Stomach (tissue), 4 donors: ENCODE results near the gene TAOK1.

Source experiments
- EP300 ChIP-seq: sonication (generic); formaldehyde crosslinking; IDR thresholded peaks from one replicate; pipeline ENCODE4 v1.6.1; 2017; ENCODE audit warnings: antibody characterized with exemption
- POLR2A ChIP-seq, 4 donors: fragments of 450-650 bp; IDR thresholded peaks; one replicate each; pipeline ENCODE4 v1.6.1; 2016; ENCODE audit warnings: antibody characterized with exemption in 4 of 4, control low read depth in 2 of 4, mild to moderate bottlenecking in 1 of 4, moderate library complexity in 1 of 4
- POLR2AphosphoS5 ChIP-seq, 3 donors: sonication (generic); formaldehyde crosslinking; IDR thresholded peaks; one replicate each; pipeline ENCODE4 v1.6.1; 2016; ENCODE audit warnings: antibody characterized with exemption in 3 of 3
- TF ChIP-seq, protein P1 (sequence below), 7 experiments: fragments of 450-650 bp in 4 of 7; fragments of 200-600 bp in 3 of 7; sonication (generic) in 3 of 7; IDR thresholded peaks; one replicate each; pipeline ENCODE4 v1.5.1; 2016 to 2019; ENCODE audit warnings: antibody characterized with exemption in 7 of 7, control low read depth in 2 of 7, mild to moderate bottlenecking in 1 of 7

DNA sequence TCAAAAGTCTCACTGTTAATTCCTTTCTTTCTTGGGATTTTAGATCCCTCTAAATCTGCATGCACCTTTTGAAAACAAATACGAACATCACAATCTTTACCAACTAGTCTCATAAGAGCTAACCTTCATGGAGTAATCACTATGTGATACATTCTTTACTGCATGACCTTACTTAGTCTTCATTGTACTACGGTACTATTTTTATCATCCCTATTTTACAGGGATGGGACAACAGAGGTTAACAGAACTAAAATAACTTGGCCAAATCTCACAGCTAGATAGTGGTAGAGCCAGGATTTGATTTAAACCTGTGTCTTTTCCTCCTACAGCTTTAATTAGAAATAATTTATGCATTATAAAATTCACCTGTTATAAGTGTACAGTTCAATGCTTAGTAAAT, 32.9 kb upstream of the TAOK1 start:
- TF ChIP-seq POLR2A (IDR thresholded peaks at IDR 0.05) = no peak
- TF ChIP-seq, protein P1, sequence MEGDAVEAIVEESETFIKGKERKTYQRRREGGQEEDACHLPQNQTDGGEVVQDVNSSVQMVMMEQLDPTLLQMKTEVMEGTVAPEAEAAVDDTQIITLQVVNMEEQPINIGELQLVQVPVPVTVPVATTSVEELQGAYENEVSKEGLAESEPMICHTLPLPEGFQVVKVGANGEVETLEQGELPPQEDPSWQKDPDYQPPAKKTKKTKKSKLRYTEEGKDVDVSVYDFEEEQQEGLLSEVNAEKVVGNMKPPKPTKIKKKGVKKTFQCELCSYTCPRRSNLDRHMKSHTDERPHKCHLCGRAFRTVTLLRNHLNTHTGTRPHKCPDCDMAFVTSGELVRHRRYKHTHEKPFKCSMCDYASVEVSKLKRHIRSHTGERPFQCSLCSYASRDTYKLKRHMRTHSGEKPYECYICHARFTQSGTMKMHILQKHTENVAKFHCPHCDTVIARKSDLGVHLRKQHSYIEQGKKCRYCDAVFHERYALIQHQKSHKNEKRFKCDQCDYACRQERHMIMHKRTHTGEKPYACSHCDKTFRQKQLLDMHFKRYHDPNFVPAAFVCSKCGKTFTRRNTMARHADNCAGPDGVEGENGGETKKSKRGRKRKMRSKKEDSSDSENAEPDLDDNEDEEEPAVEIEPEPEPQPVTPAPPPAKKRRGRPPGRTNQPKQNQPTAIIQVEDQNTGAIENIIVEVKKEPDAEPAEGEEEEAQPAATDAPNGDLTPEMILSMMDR (IDR thresholded peaks at IDR 0.05) = no peak
- TF ChIP-seq POLR2AphosphoS5 (IDR thresholded peaks at IDR 0.05) = no peak
- TF ChIP-seq EP300 = no peak
